ENCODE data around the gene AGPAT4.

The AGPAT4 gene

DNA sequence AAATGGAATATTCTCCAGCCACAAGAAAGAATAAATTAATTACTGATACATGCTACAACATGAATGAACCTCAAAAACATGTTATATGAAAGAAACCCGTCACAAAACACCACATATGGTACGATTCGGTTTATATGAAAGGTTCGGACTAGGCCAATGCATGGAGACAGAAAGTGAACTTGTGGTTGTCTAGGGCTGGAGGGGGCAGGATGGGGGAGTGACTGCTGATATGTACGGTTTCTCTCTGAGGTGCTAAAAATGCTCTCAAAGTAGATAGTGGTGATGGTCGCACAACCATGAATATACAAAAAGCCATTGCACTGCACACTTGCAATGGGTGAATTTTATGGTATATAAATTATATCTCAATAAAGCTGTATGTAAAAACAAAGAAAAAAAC lies 18.3 kb downstream of the AGPAT4 start:
- TF ChIP-seq, protein P1, sequence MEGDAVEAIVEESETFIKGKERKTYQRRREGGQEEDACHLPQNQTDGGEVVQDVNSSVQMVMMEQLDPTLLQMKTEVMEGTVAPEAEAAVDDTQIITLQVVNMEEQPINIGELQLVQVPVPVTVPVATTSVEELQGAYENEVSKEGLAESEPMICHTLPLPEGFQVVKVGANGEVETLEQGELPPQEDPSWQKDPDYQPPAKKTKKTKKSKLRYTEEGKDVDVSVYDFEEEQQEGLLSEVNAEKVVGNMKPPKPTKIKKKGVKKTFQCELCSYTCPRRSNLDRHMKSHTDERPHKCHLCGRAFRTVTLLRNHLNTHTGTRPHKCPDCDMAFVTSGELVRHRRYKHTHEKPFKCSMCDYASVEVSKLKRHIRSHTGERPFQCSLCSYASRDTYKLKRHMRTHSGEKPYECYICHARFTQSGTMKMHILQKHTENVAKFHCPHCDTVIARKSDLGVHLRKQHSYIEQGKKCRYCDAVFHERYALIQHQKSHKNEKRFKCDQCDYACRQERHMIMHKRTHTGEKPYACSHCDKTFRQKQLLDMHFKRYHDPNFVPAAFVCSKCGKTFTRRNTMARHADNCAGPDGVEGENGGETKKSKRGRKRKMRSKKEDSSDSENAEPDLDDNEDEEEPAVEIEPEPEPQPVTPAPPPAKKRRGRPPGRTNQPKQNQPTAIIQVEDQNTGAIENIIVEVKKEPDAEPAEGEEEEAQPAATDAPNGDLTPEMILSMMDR (IDR thresholded peaks at IDR 0.05; ENCODE audit: low read depth, low read length) = no peak
- DNase-seq (ENCODE audit: low read depth in 2 of 2) = no peak
- no peak overlapping the region for H3K4me3 ChIP-seq (replicated peaks in 1 of 2; ENCODE audit: low read depth in 2 of 2, low read length in 2 of 2)

DNA sequence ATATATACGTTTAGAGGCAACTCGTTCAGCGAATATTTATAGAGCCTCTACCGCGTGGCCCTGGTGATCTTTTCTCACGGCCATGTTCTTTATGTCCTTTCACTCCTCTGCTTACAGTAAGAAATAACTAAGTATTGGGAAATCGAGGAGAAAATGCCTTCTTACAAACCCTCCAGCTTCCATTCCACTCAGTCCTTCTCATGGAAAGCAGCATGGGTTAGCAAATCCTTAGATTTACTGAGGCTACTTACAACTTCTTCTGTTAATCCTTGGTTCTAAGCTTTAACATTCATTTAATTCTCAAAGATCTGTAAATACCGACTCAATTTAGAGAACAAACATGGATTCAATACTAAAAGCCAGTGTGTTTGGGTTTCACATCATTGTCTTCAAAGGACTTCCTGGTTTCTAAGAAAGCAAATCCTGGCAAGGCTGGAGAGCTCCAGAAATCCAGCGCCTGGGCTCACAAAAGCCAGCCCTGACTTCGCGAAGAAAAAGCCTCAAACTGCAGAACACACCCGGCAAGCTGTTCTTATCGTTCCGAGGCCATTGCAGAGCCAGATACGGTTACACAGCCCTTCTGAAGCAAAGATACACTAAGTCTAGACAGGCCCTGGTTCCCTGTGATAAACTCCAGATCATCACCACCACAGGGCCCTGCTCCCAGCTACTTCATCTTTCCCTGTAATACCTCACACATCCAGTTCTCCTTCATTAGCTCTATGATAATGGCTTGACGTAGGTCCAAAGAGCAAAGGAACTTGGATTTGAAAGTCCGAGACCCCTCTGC lies 19.2 kb downstream of the AGPAT4 start:
- TF ChIP-seq, protein P1 (IDR thresholded peaks at IDR 0.05; ENCODE audit: low read depth, low read length) = no peak
- peak; percentile 11 to 74 for DNase-seq (ENCODE audit: low read depth in 2 of 2)
- no peak overlapping the region for H3K4me3 ChIP-seq (replicated peaks in 1 of 2; ENCODE audit: low read depth in 2 of 2, low read length in 2 of 2)

DNA sequence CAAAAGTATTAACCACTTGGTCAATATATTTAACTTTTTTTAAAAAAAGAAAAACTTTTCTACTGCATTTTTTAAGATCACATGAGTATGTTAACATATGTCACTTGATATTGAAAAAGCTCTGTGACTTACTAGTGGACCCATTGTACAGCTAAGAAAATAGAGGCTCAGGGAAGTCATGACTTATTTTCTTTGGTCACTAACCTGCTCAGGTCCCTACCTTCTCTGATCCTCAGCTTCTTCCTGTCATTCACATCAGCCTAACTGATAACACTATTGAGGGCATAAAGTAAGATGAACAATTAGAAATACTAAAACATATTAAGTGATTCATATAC lies 19.8 kb downstream of the AGPAT4 start:
- H3K4me3 ChIP-seq (replicated peaks in 1 of 2; ENCODE audit: low read depth in 2 of 2, low read length in 2 of 2) = no peak overlapping the region
- TF ChIP-seq, protein P1 (IDR thresholded peaks at IDR 0.05; ENCODE audit: low read depth, low read length) = no peak
- DNase-seq (ENCODE audit: low read depth in 2 of 2) = no peak

- no peak overlapping the region for H3K4me3 ChIP-seq (replicated peaks in 1 of 2; ENCODE audit: low read depth in 2 of 2, low read length in 2 of 2)
- TF ChIP-seq, protein P1 (IDR thresholded peaks at IDR 0.05; ENCODE audit: low read depth, low read length) = no peak
- DNase-seq (ENCODE audit: low read depth in 2 of 2) = no peak
These were observed 22.5 kb downstream of the AGPAT4 start for GRCh38 chr6:161251345-161251744.

- TF ChIP-seq, protein P1 (IDR thresholded peaks at IDR 0.05; ENCODE audit: low read depth, low read length) = no peak
- DNase-seq (ENCODE audit: low read depth in 2 of 2) = no peak
- no peak overlapping the region for H3K4me3 ChIP-seq (replicated peaks in 1 of 2; ENCODE audit: low read depth in 2 of 2, low read length in 2 of 2)
These were observed 24.5 kb downstream of the AGPAT4 start for GRCh38 chr6:161249327-161249726.

DNA sequence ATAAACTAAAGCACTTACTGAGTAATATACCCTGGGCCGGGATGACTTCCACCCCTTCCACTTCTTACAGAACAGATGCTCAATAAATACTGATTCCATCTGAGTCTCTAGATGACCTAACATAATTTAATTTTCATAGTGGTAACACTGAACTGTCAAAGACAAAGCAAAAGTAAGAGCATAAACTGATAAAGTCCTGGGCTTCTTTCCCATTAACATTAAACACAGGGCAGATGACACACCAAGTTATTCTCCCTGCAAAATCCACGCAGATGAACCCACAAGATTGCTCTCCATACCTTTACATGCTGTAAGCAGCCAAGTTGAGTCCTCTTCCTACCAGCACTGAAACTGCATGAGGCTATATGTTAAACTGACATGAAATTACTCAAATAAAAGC lies 27.1 kb downstream of the AGPAT4 start:
- no peak for DNase-seq (ENCODE audit: low read depth in 2 of 2)
- TF ChIP-seq, protein P1 (IDR thresholded peaks at IDR 0.05; ENCODE audit: low read depth, low read length) = no peak
- H3K4me3 ChIP-seq (replicated peaks in 1 of 2; ENCODE audit: low read depth in 2 of 2, low read length in 2 of 2) = no peak overlapping the region

GRCh38 chr6:161245363-161245762 lies 28.5 kb downstream of the AGPAT4 start:
- DNase-seq (ENCODE audit: low read depth in 2 of 2) = no peak
- TF ChIP-seq, protein P1 (IDR thresholded peaks at IDR 0.05; ENCODE audit: low read depth, low read length) = no peak
- no peak overlapping the region for H3K4me3 ChIP-seq (replicated peaks in 1 of 2; ENCODE audit: low read depth in 2 of 2, low read length in 2 of 2)
